K562 treated with DMSO at 1 percent for 4 hours (cell line): ENCODE results near the gene SF3B3. TPM values are rescaled to one million over a fixed set of nuclear protein-coding genes. Genes with fewer than 3 reads are reported as not detected.

Experiments
- total RNA-seq: library from RNA; unstranded; fragments of 300-600 nt; gene quantifications from 2 replicates; pipeline ENCODE4 v1.2.3, GENCODE V29; 2022; ENCODE audit not compliant: insufficient read depth

Gene SF3B3
- 47.1 and 50.9 TPM in 2 replicates for total RNA-seq

GRCh38 chr16:70523743-70524398, at the start of gene SF3B3:
TSS of gene SF3B3 (plus strand) at chr16:70523816. CDS start at chr16:70526657, 2,841 bp downstream.

DNA sequence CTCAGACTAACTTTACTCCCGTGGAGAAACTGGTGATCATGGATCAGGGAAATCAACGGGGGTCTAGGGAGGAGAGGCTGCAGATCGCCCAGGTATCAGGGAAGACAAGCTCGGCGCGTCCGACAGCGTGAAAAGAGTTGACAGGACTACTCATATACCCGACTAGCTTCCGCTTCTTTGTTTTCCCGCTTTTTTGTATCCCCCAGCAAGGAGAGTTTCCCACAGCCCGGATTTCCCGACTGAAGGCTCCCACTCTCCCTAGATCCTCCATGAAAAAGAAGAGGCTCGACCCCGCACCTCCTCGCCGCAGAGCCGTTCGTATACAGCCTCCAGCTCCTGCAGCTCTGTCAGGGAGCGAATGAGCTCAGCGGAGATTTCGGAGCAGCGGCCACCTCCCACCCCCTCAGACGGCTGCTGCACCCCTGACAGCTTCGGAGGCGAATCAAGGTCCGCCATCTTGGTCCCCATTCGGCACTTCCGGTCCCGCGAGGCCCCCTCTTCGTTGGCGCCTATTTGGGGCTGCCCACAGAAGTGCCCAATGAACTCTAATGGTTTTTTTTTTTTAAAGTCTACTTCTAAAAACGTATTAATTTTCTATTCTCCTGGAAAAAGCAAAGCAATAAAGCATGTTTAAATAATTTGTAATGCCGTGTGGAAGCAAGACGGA, 407 bp upstream of the SF3B3 start, which contains the start of gene COG4:
Gene COG4 (minus strand): TSS at position 479 of the 667 bp plus-strand sequence. CDS start 11 bp downstream, at position 468.

Other genes with a start within 250 kb of the SF3B3 start
- 355 TPM in 2 replicates for gene AARS1, start 234.3 kb upstream of the SF3B3 start, total RNA-seq
- 15.6 and 33.2 TPM in 2 replicates for gene DDX19B, start 224.6 kb upstream of the SF3B3 start, total RNA-seq
- gene DDX19A, start 176.9 kb upstream of the SF3B3 start, total RNA-seq: 22.3 and 28.6 TPM in 2 replicates
- 59.7 and 73.3 TPM in 2 replicates for gene ST3GAL2, start 84.7 kb upstream of the SF3B3 start, total RNA-seq
- gene FCSK, start 69.2 kb upstream of the SF3B3 start, total RNA-seq: 8.0 and 11.8 TPM in 2 replicates
- 56.1 and 58.6 TPM in 2 replicates for gene COG4, start 262 bp upstream of the SF3B3 start, total RNA-seq
- gene IL34, start 122.7 kb downstream of the SF3B3 start, total RNA-seq: not detected in 2 replicates
- gene MTSS2, start 162.2 kb downstream of the SF3B3 start, total RNA-seq: 46.8 and 58.1 TPM in 2 replicates